Measurements from ENCODE around the gene TRAF3.
"Not testable (repeated sequence)": the region's sequence is repeated elsewhere in the genome, so short reads cannot be mapped to it uniquely, and the experiment has no call there.

Gene TRAF3

DNA sequence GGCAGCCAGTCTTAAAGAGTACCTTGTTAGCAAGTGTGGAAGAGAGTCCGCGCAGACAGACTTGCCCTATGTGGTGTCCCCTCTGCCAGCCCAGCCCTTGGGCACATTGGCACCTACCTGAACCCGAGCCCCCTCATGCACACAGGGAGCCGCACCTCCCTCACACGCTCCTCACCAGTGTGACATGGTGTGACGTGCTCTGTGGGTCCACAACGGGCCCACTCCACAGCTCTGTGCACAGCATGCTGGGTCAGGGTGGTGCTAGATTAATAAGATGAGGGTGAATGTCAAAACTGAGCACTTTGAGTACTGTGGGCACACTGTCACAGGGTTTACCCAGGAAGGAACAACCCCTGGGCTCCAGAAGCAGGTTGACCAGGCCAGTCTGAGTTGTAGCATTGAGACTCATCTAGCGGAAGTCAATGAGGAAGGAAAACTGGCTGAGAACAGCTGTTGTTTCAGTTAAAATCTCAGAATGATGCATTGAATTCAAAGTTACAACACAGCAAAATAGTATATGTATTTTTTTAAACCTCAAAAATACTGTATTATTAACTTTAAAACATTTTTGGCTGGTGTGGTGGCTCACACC is 91.8 kb downstream of the TRAF3 start:
- DNase-seq: no peak

DNA sequence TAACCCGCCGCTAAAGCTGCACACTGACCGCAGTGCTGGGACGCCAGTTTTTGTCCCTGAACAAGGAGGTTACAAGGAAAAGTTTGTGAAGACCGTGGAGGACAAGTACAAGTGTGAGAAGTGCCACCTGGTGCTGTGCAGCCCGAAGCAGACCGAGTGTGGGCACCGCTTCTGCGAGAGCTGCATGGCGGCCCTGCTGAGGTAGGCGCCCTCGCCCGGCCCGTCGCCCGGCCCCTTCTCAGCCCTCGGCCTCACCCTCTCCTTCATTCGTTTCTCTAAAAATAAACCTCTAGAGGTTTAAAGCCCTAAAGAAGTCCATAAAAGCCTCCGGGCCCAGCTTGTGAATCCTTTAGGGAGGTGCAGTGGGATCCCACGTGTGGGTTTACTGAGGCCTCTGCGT is 93.0 kb downstream of the TRAF3 start:
- DNase-seq: no peak

DNA sequence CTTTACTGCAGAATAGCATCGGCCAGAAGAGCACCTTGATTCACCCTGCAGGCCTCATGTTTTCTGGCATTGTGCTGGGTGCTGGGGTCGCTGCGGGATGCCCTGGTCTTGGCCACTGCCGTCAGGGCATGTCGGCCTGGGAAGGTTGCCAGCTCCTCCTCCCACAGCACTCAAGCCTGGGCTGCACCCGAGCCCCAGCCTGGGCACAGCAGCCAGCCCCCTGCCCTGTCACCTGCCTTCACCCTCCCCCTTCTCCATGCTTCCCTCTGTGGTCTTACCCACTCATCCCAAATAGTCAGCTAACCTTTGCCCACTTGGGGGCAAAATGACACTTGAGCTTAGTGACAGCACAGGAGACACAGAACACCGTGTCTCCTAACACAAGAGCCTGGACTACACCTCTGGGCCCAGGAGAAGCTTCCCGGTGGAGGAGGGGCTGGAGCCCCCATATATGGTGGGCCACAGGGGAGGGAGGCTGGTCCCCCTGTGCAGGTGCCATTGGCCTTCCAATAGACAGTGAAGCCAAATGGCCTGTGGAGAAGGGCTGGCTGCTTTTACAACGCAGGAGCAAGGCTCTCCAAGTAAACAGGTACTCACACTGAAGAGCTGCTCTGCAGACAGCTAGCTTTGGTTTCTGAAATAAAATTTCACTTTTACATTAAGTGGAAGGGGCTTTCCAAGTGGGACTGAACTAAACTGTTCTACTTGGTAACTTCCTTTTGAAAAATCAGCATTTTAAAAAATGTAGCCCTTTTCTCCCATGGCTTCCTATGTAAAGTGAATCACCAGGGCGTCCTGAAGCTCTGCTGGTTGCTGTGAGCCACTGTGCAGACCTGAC is 94.0 kb downstream of the TRAF3 start:
- DNase-seq: no peak

DNA sequence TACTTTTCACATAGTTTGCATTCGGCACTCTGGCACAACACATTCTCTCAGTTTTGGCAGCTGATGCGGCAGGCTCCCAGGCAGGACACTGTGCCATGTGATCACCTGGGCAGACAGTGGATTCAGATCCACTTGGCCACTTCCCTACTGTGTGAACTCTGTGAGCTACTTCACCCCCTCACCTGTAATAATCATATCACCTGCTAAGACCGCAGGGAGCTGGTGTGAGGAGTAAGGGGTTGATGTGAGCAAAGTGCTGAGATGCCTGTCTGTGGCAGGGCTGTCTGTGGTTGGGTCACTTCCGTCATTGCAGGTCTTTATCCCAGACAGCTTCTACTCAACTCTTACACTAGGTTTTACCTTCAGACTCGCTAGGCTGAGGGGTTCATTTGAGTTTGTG is 94.8 kb downstream of the TRAF3 start:
- no peak for DNase-seq

DNA sequence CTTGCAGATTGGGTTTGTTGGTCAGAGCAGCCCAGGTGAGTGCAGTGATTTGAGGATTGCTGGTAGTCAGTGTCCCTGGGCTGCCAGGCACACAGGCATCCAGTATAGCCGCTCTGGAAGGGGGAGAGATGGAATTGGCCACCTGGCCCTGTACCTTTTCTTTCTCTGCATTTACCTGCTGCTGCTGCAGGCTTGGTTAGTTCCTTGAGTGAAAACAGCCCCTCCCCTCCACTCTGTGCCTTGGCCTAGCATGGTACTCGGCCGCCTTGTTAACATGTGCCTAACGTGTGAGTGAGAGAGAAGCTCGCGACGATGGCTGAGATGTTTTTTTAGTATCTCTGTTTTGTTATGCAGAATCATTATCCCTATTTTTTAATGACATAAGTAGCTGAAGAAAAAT is 95.9 kb downstream of the TRAF3 start:
- no peak for DNase-seq

DNA sequence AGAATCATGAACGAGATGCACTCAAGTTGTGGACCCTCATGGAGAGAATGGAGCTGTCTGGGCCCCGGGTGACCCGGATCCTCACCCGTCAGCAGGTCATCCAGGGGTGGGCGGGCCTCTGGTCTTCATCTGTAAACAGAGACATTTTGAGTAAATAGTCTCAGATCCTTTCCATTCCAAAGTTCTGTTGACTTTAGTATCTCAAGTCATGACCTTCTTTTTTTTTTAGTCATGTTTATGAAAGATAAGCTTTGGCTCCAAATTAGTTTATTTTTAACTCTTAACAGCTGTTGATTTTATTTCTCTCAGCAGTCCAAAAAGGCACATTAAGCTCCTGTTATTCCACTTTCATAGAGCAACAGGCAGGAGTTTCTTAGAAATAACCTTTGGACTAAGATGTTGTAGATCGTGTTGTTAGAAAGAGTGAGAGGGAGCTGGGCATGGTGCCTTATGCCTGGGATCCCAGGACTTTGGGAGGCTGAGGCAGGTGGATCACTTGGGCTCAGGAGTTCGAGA is 96.4 kb downstream of the TRAF3 start:
- no peak for DNase-seq

DNA sequence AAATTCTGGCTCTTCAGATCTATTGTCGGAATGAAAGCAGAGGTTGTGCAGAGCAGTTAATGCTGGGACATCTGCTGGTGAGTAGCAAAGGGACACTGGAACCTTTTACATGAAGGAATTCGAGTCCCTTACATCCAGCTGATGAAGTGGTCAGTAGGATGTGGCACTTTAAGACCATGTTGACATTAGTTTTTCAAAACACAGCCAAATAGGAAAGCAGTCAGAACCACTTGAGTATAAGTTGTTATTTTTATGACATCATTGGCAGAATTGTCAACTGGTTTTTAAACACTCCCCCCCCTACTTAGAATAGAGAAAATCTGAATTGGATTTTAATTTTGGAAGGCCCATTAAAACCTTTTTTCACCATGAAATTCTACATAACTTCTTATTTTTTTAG is 98.4 kb downstream of the TRAF3 start:
- no peak for DNase-seq

DNA sequence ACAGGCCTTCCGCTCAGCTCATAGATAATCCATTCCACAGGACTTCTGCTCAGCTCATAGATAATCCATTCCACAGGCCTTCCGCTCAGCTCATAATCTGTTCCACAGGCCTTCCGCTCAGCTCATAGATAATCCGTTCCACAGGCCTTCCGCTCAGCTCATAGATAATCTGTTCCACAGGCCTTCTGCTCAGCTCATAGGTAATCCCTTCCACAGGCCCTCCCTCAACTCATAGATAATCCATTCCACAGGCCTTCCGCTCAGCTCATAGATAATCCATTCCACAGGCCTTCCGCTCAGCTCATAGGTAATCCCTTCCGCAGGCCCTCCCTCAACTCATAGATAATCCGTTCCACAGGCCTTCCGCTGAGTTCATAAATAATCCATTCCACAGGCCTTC is 100.3 kb downstream of the TRAF3 start:
- DNase-seq: not testable (repeated sequence)

DNA sequence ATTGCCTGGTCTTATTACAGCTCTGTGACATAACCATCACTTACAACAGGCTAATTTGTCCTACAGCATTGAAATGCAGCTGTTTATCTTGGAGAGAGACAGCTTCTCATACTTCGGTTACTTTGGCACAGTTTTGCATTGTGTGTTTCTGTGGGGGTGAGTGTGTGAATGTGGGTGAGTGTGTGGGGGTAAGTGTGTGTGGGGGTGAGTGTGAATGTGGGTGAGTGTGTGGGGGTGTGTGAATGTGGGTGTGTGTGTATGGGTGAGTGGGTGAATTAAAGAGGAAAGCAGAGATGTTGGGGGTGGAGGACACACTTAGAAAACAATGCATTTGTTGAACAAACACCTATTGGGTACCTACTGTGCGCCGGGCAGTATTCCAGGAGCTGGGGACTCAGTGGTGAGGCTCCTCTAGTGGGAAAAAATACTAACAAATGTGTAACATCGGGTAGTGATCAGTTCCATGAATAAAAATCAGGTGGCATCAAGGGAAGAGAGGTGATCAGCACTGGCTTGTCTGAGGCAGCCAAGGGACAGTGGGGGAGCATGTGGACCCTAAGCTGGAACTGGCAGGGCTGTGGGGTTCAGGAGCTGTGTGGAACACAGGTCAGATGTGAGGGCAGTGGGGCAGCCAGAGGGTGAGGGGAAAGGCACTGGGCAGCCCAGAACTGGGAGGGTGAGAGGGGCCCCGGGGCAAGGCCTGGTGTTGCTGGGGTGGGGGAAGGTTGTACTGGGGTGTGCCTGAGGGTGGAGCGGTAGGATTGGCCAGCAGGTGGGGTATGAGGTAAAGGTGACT is 101.1 kb downstream of the TRAF3 start:
- no peak for DNase-seq

DNA sequence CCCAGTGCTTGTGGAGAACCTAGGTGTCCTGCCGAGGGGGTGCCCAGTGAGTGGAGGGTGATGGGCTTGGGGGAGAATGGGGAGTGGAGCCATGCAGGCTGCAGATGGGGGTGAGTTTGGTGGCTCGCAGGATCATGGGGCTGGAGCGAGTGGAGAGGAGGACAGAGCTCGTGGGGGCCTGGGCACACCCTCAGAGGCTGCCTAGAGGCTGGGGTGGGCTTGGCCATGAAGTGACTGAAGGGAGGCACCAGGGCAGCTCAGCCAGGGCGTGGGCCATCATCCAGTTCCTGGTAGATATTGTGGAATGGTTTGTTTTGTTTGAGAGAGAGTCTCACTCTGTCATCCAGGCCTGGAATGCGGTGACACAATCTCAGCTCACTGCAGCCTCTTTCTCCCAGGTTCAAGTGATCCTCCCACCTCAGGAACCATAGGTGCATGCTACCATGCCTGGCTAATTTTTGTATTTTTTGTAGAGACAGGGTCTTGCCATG is 101.8 kb downstream of the TRAF3 start:
- no peak for DNase-seq

DNA sequence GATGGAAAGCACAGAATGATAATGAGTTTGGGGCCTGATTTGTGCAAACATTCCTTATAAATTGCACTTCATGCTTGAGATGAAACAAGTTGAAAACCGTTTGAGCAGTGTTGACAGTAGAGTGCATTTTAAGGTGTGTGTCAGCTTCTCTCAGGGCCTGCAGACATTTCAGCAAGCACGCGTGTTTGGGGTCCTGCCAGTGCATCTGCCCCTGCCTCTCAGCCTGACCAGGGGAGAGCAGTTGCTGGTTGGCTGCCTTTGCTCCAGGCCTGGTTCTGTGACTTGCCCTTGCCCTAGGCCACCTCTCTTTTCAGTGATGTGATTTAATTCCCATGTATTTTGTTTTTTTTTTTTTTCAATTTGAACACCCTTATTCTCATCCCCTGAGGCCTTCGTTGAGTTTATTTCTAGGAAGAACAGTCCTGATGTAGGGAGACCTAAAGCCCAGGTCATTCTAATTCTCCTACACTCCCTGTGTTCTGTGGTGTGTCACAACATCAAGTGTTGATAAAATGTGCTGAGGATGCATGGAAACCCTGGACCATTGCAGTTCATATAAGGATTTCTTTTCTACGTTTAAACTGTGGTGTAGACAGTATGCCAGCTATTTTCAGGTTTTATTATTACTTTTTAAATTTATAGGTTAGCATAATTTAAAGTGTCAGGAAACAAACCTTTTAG is 105.1 kb downstream of the TRAF3 start:
- no peak for DNase-seq

DNA sequence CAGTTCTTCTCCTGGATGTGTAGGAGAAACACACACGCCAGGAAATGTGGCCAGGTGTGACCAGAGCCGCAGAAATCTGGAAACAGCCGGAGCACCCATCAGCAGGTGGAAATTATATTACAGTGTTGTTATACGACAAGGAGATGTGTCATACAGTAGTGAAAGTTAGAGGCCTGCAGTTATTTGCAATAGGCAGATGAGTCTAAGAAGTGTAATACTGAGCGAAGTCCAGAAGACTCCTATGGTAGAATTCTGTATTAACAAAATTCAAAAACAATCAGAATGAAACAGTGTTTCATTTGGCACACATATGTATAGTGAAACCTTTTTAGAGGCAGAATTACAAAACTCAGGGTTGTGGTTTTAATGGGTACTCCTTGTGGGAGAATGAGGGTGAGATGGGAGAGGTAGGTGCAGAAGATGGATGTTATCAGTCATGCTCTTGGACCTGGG is 105.9 kb downstream of the TRAF3 start:
- DNase-seq: no peak

DNA sequence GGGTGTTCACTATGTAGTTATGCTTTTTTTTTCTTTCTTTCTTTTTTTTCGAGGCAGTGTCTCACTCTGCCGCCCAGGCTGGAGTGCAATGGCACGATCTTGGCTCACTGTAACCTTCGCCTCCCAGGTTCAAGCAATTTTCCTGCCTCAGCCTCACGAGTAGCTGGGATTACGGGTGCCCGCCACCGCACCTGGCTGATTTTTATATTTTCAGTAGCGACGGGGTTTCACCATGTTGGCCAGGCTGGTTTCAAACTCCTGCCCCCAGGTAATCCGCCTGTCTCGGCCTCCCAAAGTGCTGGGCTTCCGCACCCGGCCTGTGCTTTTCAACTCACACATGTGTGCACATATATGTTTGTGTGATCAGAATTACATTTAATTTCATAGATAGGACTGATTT is 106.3 kb downstream of the TRAF3 start:
- DNase-seq: no peak

DNA sequence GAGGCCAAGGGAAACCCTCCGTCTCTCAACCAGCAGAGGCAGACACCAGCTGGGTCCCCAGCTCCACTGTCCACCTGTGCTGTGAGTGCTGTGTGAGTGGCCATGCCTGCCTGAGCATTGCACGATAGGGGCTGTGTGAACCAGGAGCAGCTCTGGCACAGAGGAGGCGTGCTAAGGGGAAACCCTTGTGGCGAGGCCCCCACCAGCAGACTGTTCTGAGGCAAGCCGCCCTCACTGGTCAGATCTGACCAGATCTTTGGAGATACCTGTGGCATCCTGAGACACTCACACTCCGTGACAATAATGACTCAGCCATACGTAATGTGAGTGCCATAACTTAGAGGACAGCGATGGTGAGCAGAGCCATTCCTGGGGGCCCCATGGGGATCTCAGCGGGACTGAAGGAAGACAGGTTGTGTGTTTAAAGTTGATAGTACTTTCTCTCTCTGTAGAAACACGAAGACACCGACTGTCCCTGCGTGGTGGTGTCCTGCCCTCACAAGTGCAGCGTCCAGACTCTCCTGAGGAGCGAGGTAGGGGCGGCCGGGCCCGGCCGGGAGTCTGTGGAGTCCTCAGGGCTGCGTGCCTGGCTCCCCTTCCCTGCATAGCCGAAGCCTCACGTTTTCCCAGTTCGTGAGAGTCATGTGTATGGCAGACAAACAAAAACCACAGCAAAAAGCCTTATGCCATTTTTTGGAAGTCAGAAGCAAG is 108.6 kb downstream of the TRAF3 start:
- no peak for DNase-seq

DNA sequence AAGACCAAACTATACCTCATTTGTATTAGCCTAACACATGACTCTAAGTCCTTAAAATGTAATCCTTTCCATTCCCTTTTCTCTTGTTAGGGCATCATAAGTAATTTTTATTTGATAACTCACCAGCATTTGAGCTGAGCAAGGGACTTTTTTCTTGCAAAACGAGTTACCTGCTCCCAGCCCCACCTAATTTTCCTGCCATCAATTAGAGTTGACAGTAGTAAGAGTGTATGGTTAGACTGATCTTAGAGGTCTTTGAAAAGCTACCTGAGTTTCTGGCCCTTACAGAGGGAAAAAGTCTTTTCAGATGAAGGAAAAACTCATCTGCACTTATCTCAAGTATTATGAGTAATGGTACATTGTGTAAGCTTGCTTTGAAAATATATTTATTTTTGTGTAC is 111.5 kb downstream of the TRAF3 start:
- no peak for DNase-seq

DNA sequence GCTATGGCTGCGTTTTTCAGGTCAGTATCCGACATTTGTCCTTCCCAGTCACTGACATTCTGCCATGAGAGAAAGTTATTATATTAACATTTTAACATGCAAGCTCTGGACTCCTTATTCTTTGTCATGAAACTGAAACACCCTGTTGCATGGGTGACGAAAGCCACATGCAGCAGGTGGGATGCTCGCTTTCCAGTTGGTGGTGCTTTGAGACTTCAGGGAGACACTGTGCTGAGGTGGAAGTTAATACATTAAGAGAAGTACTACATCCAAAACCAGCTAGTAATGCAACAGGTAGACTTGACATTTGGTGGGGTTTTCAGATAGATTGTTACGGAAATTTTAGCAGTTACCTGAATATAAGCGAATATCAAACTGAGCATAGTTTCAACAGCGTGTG is 112.4 kb downstream of the TRAF3 start:
- DNase-seq: no peak

DNA sequence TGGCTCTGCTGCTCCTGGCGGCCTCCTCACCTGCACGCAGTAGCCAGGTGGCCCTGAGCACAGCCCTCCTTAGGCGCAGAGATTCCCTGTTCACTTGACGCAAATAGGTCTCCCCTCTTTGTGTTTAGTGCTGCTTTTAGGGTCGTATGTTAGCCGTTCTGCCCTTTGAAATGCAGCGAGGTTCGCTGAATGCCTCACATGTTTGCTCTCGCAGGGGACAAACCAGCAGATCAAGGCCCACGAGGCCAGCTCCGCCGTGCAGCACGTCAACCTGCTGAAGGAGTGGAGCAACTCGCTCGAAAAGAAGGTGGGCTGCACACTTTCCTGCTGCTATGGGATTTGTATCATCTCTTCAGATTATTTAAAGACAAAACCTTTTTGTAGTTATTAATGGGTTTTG is 113.9 kb downstream of the TRAF3 start:
- no peak for DNase-seq

DNA sequence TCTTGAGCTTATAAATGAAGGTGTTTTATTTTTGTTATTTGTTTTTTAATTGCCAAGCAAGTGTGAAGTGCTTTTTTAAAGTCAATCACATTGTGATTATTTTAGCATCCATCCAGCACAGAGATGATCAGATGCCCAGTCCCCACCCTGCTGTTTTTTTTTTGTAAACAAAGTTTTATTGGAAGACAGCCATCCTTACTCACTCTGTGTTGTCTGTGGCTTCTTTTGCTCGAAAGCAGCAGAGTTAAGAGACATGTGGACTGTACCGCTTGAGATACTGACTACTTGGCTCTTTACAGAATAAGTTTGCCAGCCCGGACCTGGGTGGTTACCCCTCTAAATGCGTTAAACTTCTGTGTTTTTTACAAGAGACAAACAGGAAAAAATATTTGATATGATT is 114.3 kb downstream of the TRAF3 start:
- no peak for DNase-seq

DNA sequence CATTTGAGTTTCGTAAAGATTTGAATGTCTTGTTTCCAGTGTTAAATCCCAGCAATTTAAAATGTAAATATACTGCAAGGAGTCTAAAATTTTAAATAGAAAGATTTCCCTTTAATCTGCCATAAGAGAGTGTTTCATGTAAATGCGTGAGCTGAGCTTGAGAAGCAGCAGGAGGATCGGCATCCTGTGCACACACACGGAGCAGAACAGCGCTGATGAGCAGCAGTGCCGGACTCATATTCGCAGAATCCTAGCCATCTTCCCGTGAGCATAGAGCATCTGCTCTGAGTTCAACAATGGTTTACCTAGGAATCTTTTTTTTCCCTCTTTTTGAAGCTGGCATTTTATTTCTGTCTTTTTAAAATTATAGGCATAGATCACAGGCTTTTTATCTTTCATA is 115.4 kb downstream of the TRAF3 start:
- DNase-seq: no peak

DNA sequence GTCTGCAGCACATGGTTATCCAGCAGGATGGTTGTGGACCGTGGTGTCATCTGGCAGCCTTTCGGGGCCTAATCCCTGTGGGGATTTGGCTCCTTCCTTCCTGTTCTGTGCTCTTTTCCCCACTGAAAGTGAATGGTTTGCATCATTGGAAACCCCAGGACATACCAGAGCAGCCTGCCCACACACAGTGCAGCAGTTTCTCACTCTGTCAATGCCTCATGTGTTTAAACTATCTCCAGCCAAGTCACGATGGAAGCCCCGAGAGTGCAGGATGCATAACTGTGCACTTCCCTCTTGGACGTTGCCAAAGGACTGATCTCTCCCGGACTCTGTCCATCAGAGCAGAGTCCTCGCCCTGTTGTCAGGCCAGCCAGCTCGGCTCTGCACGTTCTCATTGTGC is 116.2 kb downstream of the TRAF3 start:
- no peak for DNase-seq

DNA sequence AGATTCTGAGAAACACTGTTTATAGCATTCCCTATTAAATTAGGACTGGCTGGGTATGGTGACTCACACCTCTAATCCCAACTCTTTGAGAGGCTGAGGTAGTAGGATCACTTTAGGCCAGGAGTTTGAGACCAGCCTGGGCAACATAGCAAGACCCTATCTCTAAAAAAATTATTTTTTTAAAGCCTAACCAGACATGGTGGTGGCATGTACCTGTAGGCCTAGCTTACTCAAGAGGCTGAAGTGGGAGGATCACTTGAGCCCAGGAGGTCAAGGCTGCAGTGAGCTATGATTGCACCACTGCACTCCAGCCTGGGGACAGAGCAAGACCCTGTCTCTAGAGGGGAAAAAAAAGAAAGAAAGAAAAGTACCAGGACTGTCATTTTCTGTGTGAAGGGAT is 119.5 kb downstream of the TRAF3 start:
- not testable (repeated sequence) for DNase-seq
